ENCODE data around the gene H2AZ1.
"Not testable (repeated sequence)": the region's sequence is repeated elsewhere in the genome, so short reads cannot be mapped to it uniquely, and the experiment has no call there.

Gene H2AZ1

DNA sequence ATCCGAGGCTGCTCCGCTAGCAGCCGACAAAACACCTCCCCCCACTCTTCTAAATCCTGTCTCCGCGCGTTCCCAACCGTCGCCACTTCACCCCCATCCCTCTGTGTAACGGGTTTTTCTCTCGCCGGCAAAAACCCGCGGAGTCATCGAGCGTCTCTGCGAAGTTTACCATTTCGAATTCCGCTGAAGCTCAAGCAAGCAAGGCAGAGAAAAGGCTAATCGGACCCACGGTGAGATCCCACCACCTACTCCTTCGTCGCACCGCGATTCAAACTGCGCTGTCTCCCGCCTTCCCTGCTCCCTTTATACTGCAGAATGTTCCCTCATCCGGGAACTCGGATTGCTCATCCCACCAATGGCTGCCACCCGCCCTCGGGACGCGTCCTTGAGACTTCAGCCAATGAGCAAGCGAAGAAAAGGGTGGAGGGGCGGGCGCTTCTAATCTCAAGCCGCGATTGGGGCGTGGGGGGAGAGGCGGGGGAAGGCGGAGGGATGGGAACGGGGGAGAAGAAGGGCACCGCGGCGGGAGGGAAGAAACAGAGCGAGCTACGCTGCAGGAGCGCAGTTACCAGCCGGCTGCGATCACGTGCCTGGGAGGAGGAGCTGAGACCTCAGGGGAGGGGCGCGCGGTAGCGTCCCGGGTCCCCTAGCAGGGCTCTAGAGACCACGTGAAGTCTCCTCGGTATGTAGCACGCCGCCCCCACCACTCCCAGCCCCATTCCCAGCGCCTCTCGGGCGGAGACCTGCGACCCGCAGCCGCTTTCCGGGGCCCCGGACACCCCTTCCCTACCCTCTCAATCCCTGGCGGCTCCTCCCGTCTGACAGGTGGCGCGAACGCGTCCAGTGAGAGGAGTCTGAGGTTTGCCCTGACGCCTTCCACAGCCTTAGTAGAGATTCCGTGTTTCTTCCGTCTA, at the start of gene H2AZ1:
Gene H2AZ1 (minus strand): TSS at position 277 of the 914 bp plus-strand sequence. CDS start 105 bp downstream, at position 172.
- DNase-seq = peak; percentile 99

DNA sequence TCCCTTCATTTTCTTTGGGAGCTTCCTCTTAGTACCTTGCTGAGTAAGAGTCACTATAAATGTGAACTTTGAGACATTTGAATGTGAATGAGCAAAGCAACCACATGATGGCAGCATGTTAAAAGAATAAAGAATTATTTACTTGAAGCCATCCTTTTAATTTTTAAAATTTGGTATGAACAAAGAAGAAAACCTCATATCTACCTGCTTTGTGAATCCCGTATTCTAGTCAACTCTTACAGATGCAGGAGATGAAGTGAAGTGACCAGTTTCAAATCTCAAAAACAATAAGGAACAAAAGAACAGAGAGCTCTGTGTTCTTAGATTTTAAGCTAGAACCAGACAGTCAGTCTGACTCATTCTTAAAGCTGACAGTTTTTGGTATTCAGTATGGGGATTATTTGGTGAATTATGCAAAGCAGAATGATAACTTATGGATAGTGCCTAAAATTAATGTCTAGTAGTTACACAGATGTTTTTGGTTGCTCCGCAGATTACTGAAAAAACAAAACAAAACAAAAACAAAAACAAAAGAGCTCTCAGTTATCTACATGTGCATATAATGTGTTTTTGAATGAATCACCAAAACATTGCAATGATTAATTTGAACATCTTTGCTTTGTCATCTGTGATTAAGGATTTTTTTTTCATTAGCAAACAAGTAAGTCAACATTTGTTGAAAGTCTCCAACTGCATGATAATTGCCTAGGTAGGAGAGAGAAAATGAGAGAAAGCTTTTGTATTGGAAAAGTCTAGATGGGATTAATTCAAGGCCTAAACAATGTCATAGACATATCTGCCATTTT, 48.2 kb upstream of the H2AZ1 start:
- no peak for DNase-seq

DNA sequence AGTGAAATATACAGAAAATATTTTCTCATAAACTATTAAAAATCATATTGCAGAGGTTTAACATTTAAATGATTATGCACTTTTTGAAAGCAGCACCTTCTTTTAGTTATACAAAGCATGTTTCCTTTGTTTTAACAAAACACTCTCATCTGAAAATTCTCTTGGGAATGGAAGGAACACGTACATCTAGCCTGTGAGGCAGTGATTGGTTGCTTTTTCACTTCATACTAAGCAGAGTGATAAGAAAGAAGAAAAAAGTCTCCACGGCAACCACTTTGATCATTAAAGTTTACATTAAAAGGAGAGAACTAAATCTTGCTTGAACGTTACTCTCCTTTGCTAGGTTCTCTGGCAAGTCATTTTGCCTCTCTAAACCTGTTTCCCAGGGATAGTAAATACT, 41.7 kb upstream of the H2AZ1 start:
- DNase-seq = no peak

DNA sequence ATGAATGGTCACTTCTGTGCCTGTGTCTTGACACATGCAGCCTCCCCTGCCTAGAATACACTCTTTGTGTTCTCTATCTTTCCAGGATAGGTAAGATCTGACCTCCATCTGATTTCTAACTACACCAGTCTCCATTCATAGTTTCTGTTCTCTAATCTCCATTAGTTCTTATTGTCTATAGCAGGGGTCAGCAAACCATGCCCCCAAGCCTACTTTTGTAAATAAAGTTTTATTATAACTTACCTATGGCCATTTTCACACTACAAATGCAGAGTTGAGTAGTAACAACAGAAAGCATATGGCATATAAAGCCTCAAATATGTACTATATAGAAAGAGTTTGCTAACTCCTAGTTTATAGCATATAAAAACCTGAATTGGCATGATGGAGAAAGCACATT, 37.6 kb upstream of the H2AZ1 start:
- no peak for DNase-seq

DNA sequence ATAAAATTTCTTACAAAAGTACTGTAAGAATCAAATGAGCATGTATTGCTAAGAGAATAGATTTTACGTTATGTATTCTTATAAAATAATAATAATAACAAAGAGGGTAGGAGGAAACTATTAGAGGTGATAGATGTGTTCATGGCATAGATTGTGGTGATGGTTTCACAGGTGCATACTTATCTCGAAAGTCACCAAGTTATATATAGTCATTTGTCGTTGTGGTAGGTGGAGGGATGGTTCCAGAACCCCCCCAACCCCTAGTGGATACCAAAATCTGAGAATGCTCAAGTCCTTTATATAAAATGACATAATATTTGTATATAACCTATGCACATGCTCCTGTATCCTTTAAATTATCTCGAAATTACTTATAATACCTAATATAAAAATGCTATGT, 36.7 kb upstream of the H2AZ1 start:
- DNase-seq = no peak

DNA sequence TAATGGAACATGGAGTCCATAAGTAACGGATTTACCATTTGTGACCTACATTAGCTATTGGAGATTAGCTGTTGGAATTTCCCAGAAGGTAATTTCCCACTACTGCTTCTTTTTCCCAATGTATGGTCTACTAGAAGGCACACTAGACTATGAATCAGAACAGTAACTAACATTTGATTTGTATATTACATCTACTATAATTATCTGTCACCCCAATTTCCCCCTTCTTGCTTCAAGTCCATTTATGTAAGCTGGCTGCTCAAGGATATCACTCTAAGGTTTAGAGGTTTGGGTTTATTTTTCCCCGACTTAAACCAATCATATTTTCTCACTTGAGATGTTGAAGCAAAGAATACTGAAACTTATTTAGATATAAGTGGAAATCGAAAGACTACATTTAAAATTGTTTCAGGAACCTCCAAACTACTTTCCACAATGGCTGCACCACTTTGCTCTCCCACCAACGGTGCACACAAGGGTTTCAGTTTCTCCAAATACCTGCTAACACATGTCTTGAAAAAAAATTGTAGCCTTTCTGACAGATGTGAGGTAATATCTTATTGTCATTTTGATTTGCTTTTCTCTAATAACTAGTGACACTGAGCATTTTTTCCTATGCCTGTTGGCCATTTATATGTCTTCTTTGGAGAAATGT, 33.3 kb upstream of the H2AZ1 start:
- no peak for DNase-seq

DNA sequence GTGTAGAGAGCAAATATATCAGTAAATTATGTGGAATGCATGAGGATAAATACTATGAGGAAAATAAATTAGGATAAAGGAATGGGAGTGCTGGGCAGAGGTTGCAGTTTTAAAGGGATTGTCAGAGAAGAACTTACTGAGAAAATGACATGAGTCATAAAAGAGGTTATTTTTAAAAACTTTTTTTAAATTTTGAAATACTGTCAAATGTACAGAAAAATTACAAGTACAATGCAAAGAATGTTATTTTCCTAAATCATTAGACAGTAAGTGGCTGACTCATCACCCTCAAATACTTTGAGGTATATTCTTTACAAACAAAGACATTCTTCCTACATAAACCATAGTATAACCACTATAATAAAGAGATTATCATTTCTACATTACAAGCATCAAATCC, 29.8 kb upstream of the H2AZ1 start:
- DNase-seq = no peak

DNA sequence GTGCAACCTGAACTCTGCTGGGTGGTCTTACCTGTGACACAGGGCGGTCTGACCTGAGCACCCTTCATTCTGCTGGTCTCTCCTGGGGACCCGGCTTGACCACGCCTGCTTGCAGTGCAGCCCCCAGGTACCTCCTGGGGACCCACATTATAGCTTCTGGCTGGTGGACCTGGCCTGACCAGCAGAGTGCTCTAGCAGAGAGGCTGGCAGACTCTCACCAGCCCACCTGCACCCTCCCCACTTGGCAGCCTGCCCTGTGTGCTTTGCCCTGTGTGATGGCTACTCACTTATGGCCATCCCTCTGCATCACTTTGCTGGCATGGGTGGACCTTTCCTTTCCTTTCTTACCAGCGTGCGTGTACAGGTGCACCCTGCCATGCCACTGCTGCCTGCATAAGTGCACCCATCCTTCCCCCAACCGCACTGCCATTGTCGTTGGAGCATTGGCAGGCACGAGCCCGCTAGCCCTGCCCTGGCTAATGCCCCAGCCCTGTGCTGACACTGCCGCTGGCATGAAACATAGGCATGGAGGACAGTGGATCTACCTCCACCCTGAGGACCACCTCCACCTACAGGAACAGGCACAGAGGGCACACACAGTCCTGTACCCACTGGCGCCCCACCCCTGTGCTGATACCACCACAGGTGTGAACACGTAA, 21.5 kb upstream of the H2AZ1 start:
- DNase-seq = no peak

DNA sequence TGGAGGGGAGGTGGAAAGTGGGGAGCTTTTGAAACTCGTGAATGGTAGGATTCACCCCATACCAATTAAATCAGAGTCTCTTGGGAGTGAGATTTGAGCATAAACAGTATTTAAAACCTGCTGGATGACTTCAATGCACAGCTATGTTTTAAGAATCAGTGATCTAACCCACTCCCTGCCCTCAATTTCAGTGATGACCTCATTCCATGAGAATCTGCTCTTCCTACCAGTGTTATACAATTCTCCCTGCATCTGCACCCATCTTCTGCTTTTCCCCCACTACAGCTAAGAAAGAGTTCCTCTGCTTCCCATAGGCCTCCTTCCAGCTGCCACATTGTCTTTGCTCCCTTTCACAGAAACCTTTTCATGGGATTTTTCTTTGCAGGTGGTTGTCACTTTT, 18.3 kb upstream of the H2AZ1 start:
- DNase-seq = no peak

DNA sequence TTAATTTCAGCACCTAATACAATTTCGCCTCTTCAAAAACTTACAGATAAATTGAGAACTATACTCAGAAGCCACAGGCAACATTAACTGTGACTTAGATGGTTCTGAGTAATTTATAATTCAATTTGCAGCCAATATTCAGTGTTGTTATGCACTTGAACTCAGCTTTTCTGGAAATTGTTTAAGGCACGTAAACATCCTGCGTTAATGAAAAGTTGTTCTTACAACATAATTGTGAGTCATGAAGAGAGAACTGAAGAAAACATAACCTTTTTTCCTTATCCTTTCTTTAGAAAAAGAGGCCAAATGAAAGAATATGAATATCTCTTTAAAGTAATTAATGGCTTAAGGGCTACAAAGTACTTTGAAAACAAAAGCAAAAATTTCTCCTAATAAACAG, 16.6 kb upstream of the H2AZ1 start:
- no peak for DNase-seq

DNA sequence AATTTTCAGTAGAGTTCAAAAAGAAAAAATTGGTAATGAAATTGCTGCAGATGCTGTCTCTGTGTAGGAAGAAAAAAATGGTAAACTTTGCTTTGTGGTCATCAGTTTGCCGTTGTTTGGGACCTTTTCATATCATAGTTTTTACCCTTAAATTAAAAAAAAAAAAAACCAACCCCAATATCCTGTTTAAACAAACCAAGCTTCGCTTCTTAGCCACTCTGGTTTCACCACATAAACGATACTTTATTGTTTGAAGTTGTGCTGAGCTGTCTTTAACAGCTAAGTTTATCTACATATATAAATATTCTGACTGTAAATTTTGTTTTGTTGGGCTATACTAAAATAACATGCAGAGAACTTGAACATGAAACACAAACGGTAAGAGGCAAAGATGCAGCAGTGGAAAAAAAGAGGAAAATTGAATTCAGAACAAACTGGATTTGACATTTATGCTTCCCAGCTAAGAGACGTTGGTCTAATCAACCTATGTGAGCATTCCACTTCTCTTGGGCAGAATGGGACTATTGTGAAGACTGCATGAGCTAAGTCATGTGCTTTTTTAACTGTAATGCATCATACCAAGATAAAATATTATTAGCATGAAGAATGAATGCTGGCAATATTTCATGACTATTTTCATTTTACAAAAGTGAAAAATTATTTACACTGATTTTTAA, 15.7 kb upstream of the H2AZ1 start:
- no peak for DNase-seq

DNA sequence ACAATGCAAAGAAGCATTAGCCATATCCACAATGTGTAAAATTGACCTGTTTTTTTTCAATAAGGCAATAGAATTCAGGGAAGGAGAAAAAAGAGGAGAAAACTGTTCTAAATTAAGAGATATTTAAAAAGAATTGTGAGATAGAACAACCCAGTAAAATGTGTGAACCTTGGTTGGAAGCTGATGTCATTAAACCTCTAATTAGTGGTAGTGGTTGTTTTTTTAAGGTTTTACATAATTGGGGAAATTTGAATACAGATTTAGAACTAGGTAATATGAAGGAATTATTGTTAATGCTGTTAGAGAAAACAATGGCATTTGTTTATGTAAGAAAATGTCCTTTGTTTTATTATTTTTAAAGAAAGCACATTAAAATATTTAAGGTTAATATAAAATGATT, 15.1 kb upstream of the H2AZ1 start:
- no peak for DNase-seq

DNA sequence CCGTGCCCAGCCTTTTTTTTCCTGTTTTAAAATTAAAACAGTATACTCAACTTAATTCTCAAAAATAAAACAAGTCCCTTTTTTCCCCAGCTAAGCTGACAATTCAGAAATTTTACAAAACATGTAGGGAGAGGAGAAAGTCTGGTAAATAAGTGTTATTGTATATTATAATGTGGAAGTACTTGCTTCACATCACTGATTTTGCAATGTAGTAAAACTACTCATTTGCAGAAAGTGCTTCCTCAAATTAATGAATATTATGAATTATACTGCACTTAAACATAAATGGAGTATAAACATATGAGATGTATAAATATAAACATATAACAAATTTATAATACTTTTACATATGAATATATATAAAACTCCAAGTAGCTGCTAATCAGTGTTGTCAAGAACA, 11.6 kb upstream of the H2AZ1 start:
- no peak for DNase-seq

DNA sequence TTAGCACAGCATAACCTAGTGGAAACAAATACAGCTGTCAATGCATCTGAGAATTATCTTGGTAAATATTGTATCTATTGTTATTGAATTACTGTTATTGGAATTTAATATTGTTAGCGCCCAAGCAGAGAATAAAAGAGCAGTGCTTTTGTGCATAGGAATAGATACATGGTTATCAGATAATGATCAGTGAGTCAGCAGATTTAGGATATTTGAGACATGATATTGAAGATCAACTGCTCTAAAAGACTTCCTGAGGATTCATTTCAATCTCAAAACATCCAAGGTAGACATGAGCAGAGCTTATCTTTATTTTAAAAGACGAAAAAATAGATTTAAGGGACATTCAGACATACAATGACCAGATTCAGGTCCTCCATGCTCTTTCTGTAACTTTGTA, 10.6 kb upstream of the H2AZ1 start:
- no peak for DNase-seq

DNA sequence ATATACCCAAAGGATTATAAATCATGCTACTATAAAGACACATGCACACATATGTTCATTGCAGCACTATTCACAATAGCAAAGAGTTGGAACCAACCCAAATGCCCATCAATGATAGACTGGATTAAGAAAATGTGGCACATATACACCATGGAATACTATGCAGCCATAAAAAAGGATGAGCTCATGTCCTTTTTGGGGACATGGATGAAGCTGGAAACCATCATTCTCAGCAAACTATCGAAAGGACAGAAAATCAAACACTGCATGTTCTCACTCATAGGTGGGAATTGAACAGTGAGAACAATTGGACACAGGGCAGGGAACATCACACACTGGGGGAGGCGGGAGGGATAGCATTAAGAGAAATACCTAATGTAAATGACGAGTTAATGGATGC, 8.1 kb upstream of the H2AZ1 start:
- DNase-seq = not testable (repeated sequence)

DNA sequence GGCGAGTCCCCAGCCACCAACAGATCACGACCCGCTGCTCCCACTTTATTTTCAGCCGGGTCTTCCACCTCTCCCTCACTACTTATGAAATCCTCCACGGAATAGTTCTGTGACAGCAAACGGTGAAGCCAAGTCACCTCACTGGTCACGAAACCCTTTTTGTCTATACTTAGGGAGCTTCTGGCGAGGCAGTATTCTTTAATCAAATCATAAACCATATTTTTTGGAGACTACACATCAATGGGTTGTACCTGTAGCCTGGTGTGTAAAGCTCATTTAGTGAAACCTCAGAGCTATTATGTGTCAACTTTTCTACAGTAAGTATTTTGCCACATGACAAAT, 809 bp upstream of the H2AZ1 start:
- no peak for DNase-seq

DNA sequence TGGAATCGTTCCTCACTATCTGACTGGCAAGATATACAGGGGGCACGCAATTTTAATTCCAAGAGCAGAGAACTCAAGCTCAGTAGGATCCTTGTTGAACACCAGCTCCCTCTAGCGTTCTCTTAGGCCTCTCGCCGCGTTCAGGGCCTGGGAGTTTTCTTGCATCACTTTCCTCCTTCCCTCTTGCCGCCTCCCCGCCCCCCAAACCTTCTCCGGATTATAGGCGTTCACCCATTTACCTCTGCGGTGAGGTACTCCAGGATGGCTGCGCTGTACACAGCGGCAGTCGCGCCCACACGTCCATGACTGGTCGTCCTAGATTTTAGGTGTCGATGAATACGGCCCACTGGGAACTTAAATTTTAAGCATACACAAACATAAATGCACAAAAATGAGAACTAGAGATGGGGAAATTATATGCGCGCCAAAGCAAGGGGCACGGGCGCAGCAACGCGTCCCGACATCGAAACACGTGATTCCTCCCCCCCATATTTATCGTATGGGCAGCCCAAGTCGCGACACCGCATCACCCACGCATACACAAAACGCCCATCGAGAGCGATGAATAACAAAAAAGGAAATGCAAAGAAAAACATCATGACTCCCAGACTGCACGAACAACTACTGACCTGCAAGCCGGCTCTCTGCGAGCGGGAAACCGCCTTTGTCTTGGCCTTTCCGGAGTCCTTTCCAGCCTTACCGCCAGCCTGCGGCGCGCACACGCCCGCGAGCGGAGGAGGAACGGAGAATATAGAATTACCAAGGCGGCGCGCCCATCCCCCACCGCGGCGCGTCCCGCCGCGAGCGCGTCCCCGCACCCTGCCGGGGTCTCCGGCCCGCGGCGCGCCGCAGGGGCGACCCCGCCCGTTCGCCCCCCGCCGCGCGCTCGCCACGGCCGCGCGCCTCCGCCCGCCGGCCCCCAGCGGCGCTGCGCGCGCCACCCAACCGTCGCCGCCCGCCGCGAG, 759 bp downstream of the H2AZ1 start:
- peak; percentile 91 for DNase-seq

DNA sequence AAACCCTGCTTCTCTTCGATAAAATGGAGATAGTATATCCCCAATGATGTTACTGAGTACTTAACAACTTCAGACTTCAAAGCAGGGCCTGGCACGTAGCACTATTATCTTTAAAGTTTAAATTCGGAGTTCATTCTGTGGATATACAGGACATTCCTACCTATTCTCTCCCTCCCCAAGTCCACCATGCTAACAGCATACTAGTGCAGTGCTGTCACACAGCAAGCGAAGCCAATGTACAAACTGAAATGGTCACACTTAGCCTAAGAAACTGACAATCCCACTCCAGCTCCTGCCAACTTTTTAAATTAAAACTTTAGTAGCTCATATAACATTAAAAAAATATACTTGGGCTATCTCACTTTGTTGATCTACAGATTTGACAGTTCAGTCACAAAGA, 2.5 kb downstream of the H2AZ1 start:
- no peak for DNase-seq

DNA sequence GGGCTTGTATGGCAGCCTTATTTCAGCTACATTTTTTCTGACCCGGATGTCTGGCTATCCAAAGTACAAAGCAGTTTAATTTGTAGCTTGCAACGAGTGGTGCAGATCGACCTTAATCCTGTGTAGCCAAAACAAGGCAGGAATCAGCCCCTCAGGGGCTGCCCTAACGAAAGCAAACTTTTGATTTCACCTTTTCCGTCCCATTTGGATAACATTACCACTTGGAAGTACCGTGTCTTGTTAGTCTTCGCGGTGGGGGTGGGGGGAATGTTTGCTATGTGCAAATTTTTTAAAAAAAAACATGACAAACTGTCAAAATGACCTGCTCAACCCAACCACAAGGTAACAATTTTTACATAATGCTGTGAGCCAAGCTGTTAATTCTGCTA, 2.9 kb downstream of the H2AZ1 start:
- no peak for DNase-seq

DNA sequence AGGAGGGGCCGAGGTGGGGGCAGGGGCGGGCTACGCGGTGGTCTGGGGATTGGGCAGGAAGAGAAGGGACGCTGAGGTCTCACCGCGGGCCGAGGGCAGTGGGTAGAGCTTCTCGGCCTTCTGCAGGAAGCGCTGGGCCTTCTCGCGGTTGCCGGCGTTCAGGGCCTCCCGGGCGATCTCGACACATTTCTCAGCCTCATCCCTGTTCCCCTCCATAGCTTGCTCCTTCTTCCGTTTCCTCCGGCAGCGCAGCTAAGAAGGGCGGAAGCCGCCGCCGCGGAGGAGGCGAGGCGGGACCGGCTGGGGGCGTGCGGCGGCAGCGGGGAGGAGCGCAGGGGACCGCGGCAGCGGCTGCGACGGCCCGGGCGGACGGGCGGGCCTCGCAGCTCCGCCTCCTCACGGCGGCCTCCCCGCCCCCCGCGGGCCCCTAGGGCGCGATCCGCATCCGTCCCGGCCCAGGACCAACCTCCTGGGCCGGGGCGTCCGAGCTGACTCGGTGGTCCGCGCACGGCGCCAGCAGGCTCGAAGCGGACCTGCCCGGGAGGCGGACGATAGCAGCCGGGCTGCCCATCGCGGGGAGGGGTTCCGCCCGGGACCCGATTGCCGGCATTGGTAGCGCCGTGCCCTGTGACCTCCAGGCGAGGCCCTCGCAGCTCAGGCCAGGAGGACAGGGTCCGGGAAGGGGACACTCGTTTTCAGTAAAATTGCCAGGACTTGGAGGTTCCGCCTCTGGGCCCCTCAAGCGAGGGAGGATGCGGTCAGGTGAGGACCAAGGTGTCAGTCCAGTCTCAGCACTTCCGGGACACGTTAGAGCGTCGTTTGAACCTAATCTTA, 3.5 kb downstream of the H2AZ1 start, which contains the start of gene DNAJB14:
Gene DNAJB14 (minus strand): TSS at position 263 of the 834 bp plus-strand sequence. CDS start 47 bp downstream, at position 216.
- peak; percentile 85 for DNase-seq
